GM12878 (cell line): Measurements from ENCODE around the gene PLEKHG2. TPM values are rescaled to one million over a fixed set of nuclear protein-coding genes. Genes with fewer than 3 reads are reported as not detected.

Experiments
- ATAC-seq: fragments of 200-7000 bp; cut with Tn5 transposase; 3 replicates; pipeline ENCODE4 v1.9.1; 2020; ENCODE audit warnings: mild to moderate bottlenecking, moderate library complexity
- BruUV-seq: library from RNA; stranded (reverse); fragments of 400-500 nt; replicated peaks from 2 replicates; lab custom pipeline; 2021; lab: Mats Ljungman, UMichigan
- CTCF ChIA-PET: fragments of 300-600 bp; sonication (Branson Sonifier 250); formaldehyde crosslinking; extraction: SDS; loops from one replicate; lab custom pipeline; 2021; ENCODE audit warnings: inconsistent platforms; lab: Yijun Ruan, JAX
- POLR2A ChIA-PET: fragments of 350-600 bp; formaldehyde crosslinking; extraction: SDS; loops from one replicate; lab custom pipeline; 2021; ENCODE audit warnings: inconsistent platforms; lab: Charles Lee
- RAD21 ChIA-PET: fragments of 300-600 bp; sonication (Branson Sonifier 250); formaldehyde crosslinking; loops from one replicate; lab custom pipeline; 2023; ENCODE audit warnings: antibody characterized with exemption; ENCODE audit not compliant: unreplicated experiment; lab: Charles Lee
- SMC1A ChIA-PET: fragments of 300-600 bp; sonication (Branson Sonifier 250); formaldehyde crosslinking; loops from one replicate; lab custom pipeline; 2023; ENCODE audit not compliant: unreplicated experiment, uncharacterized antibody; lab: Charles Lee
- DNase-seq: peaks from one replicate; pipeline ENCODE4 v3.0.0-alpha.2; 2011; ENCODE audit warnings: low read depth, low spot score
- FAIRE-seq: peaks from 3 replicates; lab custom pipeline; 2011; peaks lifted over from hg19 to GRCh38; lab: Jason Lieb, UNC
- H2AFZ ChIP-seq: 2 replicates; pipeline ENCODE4 v1.6.0; 2011; ENCODE audit warnings: low read depth, low read length, control low read depth; ENCODE audit not compliant: control insufficient read depth
- H3K27ac ChIP-seq: 2 replicates; pipeline ENCODE4 v1.5.1; 2011; ENCODE audit warnings: control low read depth; ENCODE audit not compliant: control insufficient read depth, insufficient read depth
- H3K27me3 ChIP-seq, 2 experiments: replicated peaks in 1 of 2; 2 replicates each; pipeline versions ENCODE4 v1.6.0 to v1.6.1; 2011; ENCODE audit warnings: low read length in 1 of 2; ENCODE audit not compliant: control insufficient read depth in 2 of 2, insufficient read depth in 2 of 2
- H3K36me3 ChIP-seq, 2 experiments: 2 replicates each; pipeline ENCODE4 v1.5.1; 2011; ENCODE audit warnings: low read length in 1 of 2; ENCODE audit not compliant: control insufficient read depth in 2 of 2, insufficient read depth in 2 of 2
- H3K4me1 ChIP-seq: 2 replicates; pipeline ENCODE4 v1.6.1; 2011; ENCODE audit warnings: mild to moderate bottlenecking, low read length, moderate library complexity, mixed read lengths; ENCODE audit not compliant: control insufficient read depth, insufficient read depth
- H3K4me2 ChIP-seq: 2 replicates; pipeline ENCODE4 v1.6.0; 2011; ENCODE audit warnings: control low read depth; ENCODE audit not compliant: control insufficient read depth, insufficient read depth
- H3K4me3 ChIP-seq: fragments of 200-600 bp; sonication (generic); 2 replicates; pipeline ENCODE4 v1.5.1; 2016
- H3K79me2 ChIP-seq: 2 replicates; pipeline ENCODE4 v1.6.0; 2011; ENCODE audit warnings: low read length; ENCODE audit not compliant: control insufficient read depth, insufficient read depth
- H3K9ac ChIP-seq: 2 replicates; pipeline ENCODE4 v1.8.0; 2011; ENCODE audit warnings: low read length, control low read depth, mixed read lengths; ENCODE audit not compliant: control insufficient read depth, insufficient read depth
- H3K9me3 ChIP-seq: replicated peaks from 3 replicates; pipeline ENCODE4 v1.5.1; 2011; ENCODE audit warnings: mild to moderate bottlenecking, low read length; ENCODE audit not compliant: control insufficient read depth, insufficient read depth
- H4K20me1 ChIP-seq: 2 replicates; pipeline ENCODE4 v1.6.0; 2011; ENCODE audit not compliant: control insufficient read depth, insufficient read depth
- E2F8 ChIP-seq: fragments of 450-650 bp; IDR thresholded peaks from 2 replicates; pipeline ENCODE4 v1.6.1; 2018; ENCODE audit warnings: mild to moderate bottlenecking, low read depth, moderate library complexity; ENCODE audit not compliant: partially characterized antibody
- POLR2A ChIP-seq: IDR thresholded peaks from 2 replicates; pipeline ENCODE4 v1.6.1; 2011; ENCODE audit warnings: low read depth, mild to moderate bottlenecking, low read length
- POLR2AphosphoS5 ChIP-seq: IDR thresholded peaks from 2 replicates; pipeline ENCODE4 v1.6.1; 2011; ENCODE audit warnings: mild to moderate bottlenecking, low read length, inconsistent platforms
- ZZZ3 ChIP-seq: IDR thresholded peaks from 2 replicates; pipeline ENCODE4 v1.6.1; 2011; ENCODE audit warnings: low read depth; ENCODE audit not compliant: control insufficient read depth, insufficient read length
- WGBS: methylation state at CpG from one replicate; pipeline ENCODE4 v1.1.6; 2016; ENCODE audit warnings: low lambda C conversion rate; ENCODE audit not compliant: insufficient replicate concordance, insufficient coverage; ENCODE audit errors: missing lambda C conversion rate; 5-methylcytosine and 5-hydroxymethylcytosine counted together
- in situ Hi-C: fragments of 300-500 bp; cut with MboI; formaldehyde crosslinking; loops from 9 replicates; pipeline ENCODE4 v1.14.3; 2018; ENCODE audit warnings: mixed read lengths
- intact Hi-C: fragments of 100-400 bp; cut with micrococcal nuclease; formaldehyde crosslinking; loops from one replicate; pipeline ENCODE4 v1.14.2; 2022; ENCODE audit not compliant: unreplicated experiment
- polyA plus RNA-seq, 11 experiments: library from polyadenylated mRNA; depleted of rRNA in 4 of 11; unstranded in 6 of 11; stranded (reverse) in 5 of 11; fragments of >200 nt; fragmentation: Nextera tagmentation in 4 of 11; fragmentation: Illumina TruSeq in 1 of 11; extraction: Ambion mirVana in 4 of 11; extraction: Trizol in 1 of 11; gene quantifications; 1 replicate in 1 of 11; 2 replicates in 10 of 11; pipeline versions ENCODE4 v1.2.1 to v1.2.3, GENCODE V29; 2011 to 2016; ENCODE audit warnings: inconsistent platforms in 2 of 11, missing spikeins in 2 of 11, low read depth in 1 of 11
- total RNA-seq, 4 experiments: library from RNA; depleted of rRNA in 3 of 4; stranded (reverse); fragments of >200 nt in 3 of 4; fragmentation: Illumina TruSeq in 1 of 4; extraction: Trizol in 1 of 4; gene quantifications; 2 replicates each; pipeline versions ENCODE4 v1.2.1 to v1.2.3, GENCODE V29; 2013 to 2021

PLEKHG2 gene
- total and polyA plus RNA-seq, 10 of the 15 experiments (the other 5 are each of a cell fraction or from before 2014, with no cell fraction given) = 3.0 to 62.5 (median 17.2) TPM

GRCh38 chr19:39467941-39468340 lies 55.5 kb downstream of the PLEKHG2 start:
- no TSS peak for BruUV-seq
- 98% methylated on average over 7 of the region's 7 CpGs for WGBS
- ChIA-PET CTCF (no interaction called here), SMC1A (no interaction called here)
- intact Hi-C loops (no loop called here), in situ Hi-C loops (no loop called here)
- Histone ChIP-seq H3K9me3 (no peaks in the 10 kb centered on the region), H3K27ac (no peak overlapping the region), H3K4me2 (no peak overlapping the region), H2AFZ (no peak overlapping the region), H3K4me1 (no peaks in the 10 kb centered on the region)
- ATAC-seq (no peak), FAIRE-seq (no peak)
- TF ChIP-seq POLR2AphosphoS5 = peak; percentile 36; the same call in 1 of the 2 replicates
- no peak for TF ChIP-seq ZZZ3
- TF ChIP-seq, all 136 proteins: peak for 1
- H3K9ac ChIP-seq = no peak overlapping the region
- peaks cover 36 to 65% of the 10 kb centered on the region in 2 experiments; a peak in 3 of 4 replicates for H3K36me3 ChIP-seq
- no peak overlapping the region for H3K4me3 ChIP-seq
- ChIA-PET POLR2A (interaction anchor here (0.5 to 0.7 kb wide), 2 partner anchors 10 to 32 kb away, joined by 3 read pairs; partner anchors contain the start of gene RPS16), RAD21 (no interaction called here)
- no peak for DNase-seq
- no peaks in the 10 kb centered on the region for H4K20me1 ChIP-seq
- no peaks in the 10 kb centered on the region for H3K27me3 ChIP-seq
- H3K79me2 ChIP-seq = no peaks in the 10 kb centered on the region

- ChIA-PET RAD21 (no interaction called here), POLR2A (interaction anchor here (1.1 kb wide), 1 partner anchor 29 kb away, joined by 4 read pairs; no protein-coding TSS in a partner anchor)
- Histone ChIP-seq H3K9ac (no peak overlapping the region), H3K79me2 (no peaks in the 10 kb centered on the region), H3K36me3 (peaks cover 38 to 72% of the 10 kb centered on the region in 2 experiments; a peak in 3 of 4 replicates), H3K27ac (no peak overlapping the region), H3K9me3 (no peaks in the 10 kb centered on the region)
- 97% methylated on average over 11 of the region's 11 CpGs for WGBS
- no peak for DNase-seq
- in situ Hi-C loops = no loop called here
- no peak for FAIRE-seq
- intact Hi-C loops = no loop called here
- TF ChIP-seq POLR2A (peak; percentile 59), E2F8 (no peak), POLR2AphosphoS5 (0 out of 2 replicates have a peak, but pooled peaks have one; percentile 26)
- TF ChIP-seq, all 136 proteins: peak for 2
- H3K4me2 ChIP-seq = no peak overlapping the region
- no peak overlapping the region for H2AFZ ChIP-seq
- no TSS peak for BruUV-seq
- no peak for ATAC-seq
- no peaks in the 10 kb centered on the region for H3K27me3 ChIP-seq
- no peaks in the 10 kb centered on the region for H3K4me1 ChIP-seq
- no peak overlapping the region for H3K4me3 ChIP-seq
- CTCF ChIA-PET = no interaction called here
- SMC1A ChIA-PET = no interaction called here
- no peaks in the 10 kb centered on the region for H4K20me1 ChIP-seq
Measured at GRCh38 chr19:39469036-39469435, 56.6 kb downstream of the PLEKHG2 start.
